Measurements from ENCODE around the gene VPS11. TPM values are rescaled to one million over a fixed set of nuclear protein-coding genes. Genes with fewer than 3 reads are reported as not detected.

VPS11 gene
- total RNA-seq, 4 donors from 2014 or later: 27.4 to 40.2 (median 32.4) TPM

DNA sequence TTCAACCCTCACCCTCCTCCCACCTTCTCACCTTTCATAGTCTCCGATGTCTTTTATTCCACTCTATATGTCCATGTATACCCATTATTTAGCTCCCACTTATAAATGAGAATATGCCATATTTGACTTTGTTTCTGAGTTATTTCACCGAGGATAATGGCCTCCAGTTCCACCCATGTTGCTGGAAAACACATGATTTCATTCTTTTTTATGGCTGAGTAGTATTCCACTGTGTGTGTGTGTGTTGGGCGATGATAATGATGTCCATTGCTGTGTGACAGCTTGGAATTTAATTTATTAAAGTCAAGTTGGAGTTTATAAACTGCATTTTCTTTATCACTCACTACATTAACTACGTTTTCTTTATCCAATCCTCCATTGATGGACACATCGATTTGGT lies 50.6 kb downstream of the VPS11 start:
- peaks cover 16 to 47% (median 39%) of the 10 kb centered on the region in 4 donors for H3K36me3 ChIP-seq
- intact Hi-C loops (cut with DNase I): no loop called here
- H3K4me1 ChIP-seq: peaks cover 20 to 22% (median 20%) of the 10 kb centered on the region in 4 donors
- no peak overlapping the region for H3K4me3 ChIP-seq
- DNase-seq (ENCODE audit: extremely low spot score): no peak
- H3K27ac ChIP-seq (replicated peaks in 1 of 4): no peak overlapping the region
- 96% methylated on average over 5 of the region's 5 CpGs for whole genome bisulfite sequencing
- H3K27me3 ChIP-seq: no peaks in the 10 kb centered on the region
- TF ChIP-seq EP300 (IDR thresholded peaks at IDR 0.05): no peak
- TF ChIP-seq, protein P1, sequence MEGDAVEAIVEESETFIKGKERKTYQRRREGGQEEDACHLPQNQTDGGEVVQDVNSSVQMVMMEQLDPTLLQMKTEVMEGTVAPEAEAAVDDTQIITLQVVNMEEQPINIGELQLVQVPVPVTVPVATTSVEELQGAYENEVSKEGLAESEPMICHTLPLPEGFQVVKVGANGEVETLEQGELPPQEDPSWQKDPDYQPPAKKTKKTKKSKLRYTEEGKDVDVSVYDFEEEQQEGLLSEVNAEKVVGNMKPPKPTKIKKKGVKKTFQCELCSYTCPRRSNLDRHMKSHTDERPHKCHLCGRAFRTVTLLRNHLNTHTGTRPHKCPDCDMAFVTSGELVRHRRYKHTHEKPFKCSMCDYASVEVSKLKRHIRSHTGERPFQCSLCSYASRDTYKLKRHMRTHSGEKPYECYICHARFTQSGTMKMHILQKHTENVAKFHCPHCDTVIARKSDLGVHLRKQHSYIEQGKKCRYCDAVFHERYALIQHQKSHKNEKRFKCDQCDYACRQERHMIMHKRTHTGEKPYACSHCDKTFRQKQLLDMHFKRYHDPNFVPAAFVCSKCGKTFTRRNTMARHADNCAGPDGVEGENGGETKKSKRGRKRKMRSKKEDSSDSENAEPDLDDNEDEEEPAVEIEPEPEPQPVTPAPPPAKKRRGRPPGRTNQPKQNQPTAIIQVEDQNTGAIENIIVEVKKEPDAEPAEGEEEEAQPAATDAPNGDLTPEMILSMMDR (IDR thresholded peaks at IDR 0.05): no peak
- no peaks in the 10 kb centered on the region for H3K9me3 ChIP-seq

DNA sequence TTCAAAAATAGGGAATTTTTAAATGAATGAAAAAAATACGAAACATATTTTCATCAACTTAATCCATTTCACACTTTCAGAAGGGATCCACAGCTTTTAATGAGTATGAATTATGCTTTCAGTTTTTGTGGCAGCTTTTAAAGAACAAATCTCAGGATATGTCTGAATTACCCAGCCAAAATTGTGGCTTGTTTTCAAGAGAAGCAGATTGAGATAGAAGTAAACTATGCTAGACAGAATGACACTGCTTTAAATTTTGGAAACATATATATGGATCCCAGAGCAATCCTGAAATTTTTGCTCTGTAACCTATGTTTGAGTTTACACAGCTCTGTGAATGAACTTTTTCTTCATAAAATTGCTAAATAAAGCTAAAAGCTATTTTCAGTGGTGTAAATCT lies 51.3 kb downstream of the VPS11 start:
- peaks cover 20 to 24% (median 21%) of the 10 kb centered on the region in 4 donors for H3K4me1 ChIP-seq
- peaks cover 10 to 44% (median 34%) of the 10 kb centered on the region in 4 donors for H3K36me3 ChIP-seq
- WGBS: 89% methylated on average over 1 of the region's 1 CpG
- no peak overlapping the region for H3K4me3 ChIP-seq
- H3K27ac ChIP-seq (replicated peaks in 1 of 4): no peak overlapping the region
- no peak for TF ChIP-seq POLR2A (IDR thresholded peaks at IDR 0.05; ENCODE audit: low read depth)
- TF ChIP-seq, protein P1 (IDR thresholded peaks at IDR 0.05): no peak
- TF ChIP-seq POLR2AphosphoS5 (IDR thresholded peaks at IDR 0.05): no peak
- no peak for TF ChIP-seq EP300 (IDR thresholded peaks at IDR 0.05)
- intact Hi-C loops (cut with DNase I): no loop called here
- H3K9me3 ChIP-seq: no peaks in the 10 kb centered on the region
- H3K27me3 ChIP-seq: no peaks in the 10 kb centered on the region
- DNase-seq (ENCODE audit: extremely low spot score): no peak

DNA sequence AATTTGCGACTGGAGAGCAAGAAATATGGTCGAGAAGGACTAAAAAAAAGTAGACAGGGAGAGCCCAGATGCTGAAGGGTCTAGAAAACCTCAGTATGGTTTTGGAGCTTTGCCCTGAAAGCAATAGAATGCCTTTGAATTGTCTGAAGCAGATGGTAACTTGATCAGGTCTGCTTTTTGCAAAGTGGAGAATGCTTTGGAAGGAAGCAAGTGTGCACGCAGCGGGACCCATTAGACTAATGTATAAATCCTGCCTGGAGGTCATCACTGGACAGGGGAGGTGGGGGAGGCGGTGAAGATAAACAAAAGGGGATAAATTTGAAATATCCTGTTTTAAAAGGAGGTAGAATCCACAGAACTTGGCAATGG lies 53.0 kb downstream of the VPS11 start:
- H3K4me3 ChIP-seq: peak overlapping the region; percentile 83 to 91 (median 87)
- 12% methylated on average over 5 of the region's 5 CpGs for WGBS
- DNase-seq (ENCODE audit: extremely low spot score): no peak
- no peaks in the 10 kb centered on the region for H3K27me3 ChIP-seq
- H3K27ac ChIP-seq (replicated peaks in 1 of 4): peak overlapping the region; percentile 80 to 92 (median 84)
- TF ChIP-seq, protein P1 (IDR thresholded peaks at IDR 0.05): no peak
- TF ChIP-seq POLR2A (IDR thresholded peaks at IDR 0.05; ENCODE audit: low read depth): no peak
- TF ChIP-seq POLR2AphosphoS5 (IDR thresholded peaks at IDR 0.05): no peak
- TF ChIP-seq EP300 (IDR thresholded peaks at IDR 0.05): no peak
- H3K36me3 ChIP-seq: peaks cover 0 to 40% (median 31%) of the 10 kb centered on the region in 4 donors
- intact Hi-C loops (cut with DNase I): no loop called here
- peaks cover 20 to 29% (median 21%) of the 10 kb centered on the region in 4 donors for H3K4me1 ChIP-seq
- no peaks in the 10 kb centered on the region for H3K9me3 ChIP-seq

DNA sequence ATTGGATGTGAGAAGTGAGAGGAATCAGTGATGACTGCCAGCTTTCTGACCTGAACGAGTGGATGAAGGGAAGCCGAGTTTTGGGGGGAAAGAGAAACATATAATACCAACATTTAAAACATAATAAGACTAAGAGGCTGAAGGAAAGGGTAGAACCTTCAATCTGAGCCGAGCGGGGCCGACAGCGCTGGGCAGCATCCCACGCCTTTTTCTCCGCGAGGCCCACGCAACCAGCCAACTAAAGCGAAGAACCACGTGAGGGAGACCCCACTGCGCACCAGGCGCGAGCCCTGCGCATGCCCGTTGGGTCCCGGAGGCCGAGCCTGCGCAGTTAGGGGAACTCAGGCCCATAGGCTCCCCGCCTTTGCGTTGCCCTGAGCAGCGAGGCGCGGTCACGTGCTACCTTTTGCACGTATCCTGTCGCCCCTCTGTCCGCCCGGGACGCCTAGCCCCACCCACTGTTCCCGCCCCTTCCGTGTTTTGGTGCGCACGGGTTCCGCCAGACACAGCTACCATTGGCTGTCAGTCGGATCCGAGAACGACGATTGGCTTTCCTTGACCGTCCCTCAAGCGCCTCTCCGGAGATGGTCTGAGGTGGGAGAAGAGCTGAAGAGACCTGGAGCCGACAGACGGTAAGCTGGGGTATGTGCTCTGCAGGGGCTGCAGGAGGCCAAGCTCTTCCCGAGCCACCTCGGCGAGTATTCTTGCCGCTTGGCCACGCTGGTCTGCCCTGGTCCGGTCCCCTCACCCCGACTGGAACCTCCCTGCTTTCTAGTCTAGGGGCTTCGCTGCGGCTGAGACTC lies 53.6 kb downstream of the VPS11 start, which contains the start of gene HINFP:
TSS of gene HINFP (plus strand) at position 573 of the 803 bp plus-strand sequence. CDS start 5,365 bp downstream, outside the sequence.
- no peaks in the 10 kb centered on the region for H3K9me3 ChIP-seq
- WGBS: under 1% methylated on average over 47 of the region's 54 CpGs
- intact Hi-C loops (cut with DNase I): no loop called here
- peak; percentile 95 for TF ChIP-seq POLR2AphosphoS5 (IDR thresholded peaks at IDR 0.05)
- TF ChIP-seq EP300 (IDR thresholded peaks at IDR 0.05): no peak
- TF ChIP-seq, protein P1 (IDR thresholded peaks at IDR 0.05): peak in 1 of 3 experiments; percentile 19
- no peak for TF ChIP-seq POLR2A (IDR thresholded peaks at IDR 0.05; ENCODE audit: low read depth)
- peak; percentile 100 for DNase-seq (ENCODE audit: extremely low spot score)
- no peaks in the 10 kb centered on the region for H3K27me3 ChIP-seq
- H3K36me3 ChIP-seq: peaks cover 0 to 34% (median 29%) of the 10 kb centered on the region in 4 donors
- H3K27ac ChIP-seq (replicated peaks in 1 of 4): peak within 1 kb of the TSS; percentile 80 to 92 (median 84)
- peak within 1 kb of the TSS; percentile 83 to 91 (median 87) for H3K4me3 ChIP-seq
- H3K4me1 ChIP-seq: peaks cover 20 to 35% (median 21%) of the 10 kb centered on the region in 4 donors
